Parathyroid adenoma (tissue), 2 donors: ENCODE results near the gene AGAP9.
"Not testable (repeated sequence)": the region's sequence is repeated elsewhere in the genome, so short reads cannot be mapped to it uniquely, and the experiment has no call there.

Experiments used
- H2AFZ ChIP-seq: fragments of 300-600 bp; sonication (generic); one replicate; pipeline ENCODE4 v1.7.0; 2017; ENCODE audit warnings: antibody characterized with exemption, mild to moderate bottlenecking
- H3K27ac ChIP-seq: fragments of 300-600 bp; sonication (generic); one replicate; pipeline ENCODE4 v1.7.0; 2017
- H3K27me3 ChIP-seq: fragments of 300-600 bp; sonication (generic); one replicate; pipeline ENCODE4 v1.7.0; 2017; ENCODE audit warnings: low read length; ENCODE audit not compliant: control insufficient read depth, insufficient read depth
- H3K36me3 ChIP-seq: fragments of 300-600 bp; sonication (generic); one replicate; pipeline ENCODE4 v1.7.0; 2017; ENCODE audit warnings: low read length; ENCODE audit not compliant: control insufficient read depth, insufficient read depth
- H3K4me1 ChIP-seq: fragments of 300-600 bp; sonication (generic); one replicate; pipeline ENCODE4 v1.7.0; 2017; ENCODE audit warnings: control low read depth
- H3K4me2 ChIP-seq: fragments of 300-600 bp; sonication (generic); one replicate; pipeline ENCODE4 v1.7.0; 2017; ENCODE audit warnings: low read length
- H3K4me3 ChIP-seq: fragments of 300-600 bp; sonication (generic); one replicate; pipeline ENCODE4 v1.7.0; 2017; ENCODE audit warnings: low read depth, low read length
- H3K79me2 ChIP-seq: fragments of 300-600 bp; sonication (generic); one replicate; pipeline ENCODE4 v1.7.0; 2017; ENCODE audit warnings: control low read depth
- H3K9ac ChIP-seq: fragments of 300-600 bp; sonication (generic); one replicate; pipeline ENCODE4 v1.7.0; 2017; ENCODE audit warnings: mild to moderate bottlenecking
- H3K9me3 ChIP-seq: fragments of 300-600 bp; sonication (generic); one replicate; pipeline ENCODE4 v1.7.0; 2017; ENCODE audit warnings: low read length; ENCODE audit not compliant: control insufficient read depth
- donor health status: primary hyperparathyroidism.

Gene AGAP9

DNA sequence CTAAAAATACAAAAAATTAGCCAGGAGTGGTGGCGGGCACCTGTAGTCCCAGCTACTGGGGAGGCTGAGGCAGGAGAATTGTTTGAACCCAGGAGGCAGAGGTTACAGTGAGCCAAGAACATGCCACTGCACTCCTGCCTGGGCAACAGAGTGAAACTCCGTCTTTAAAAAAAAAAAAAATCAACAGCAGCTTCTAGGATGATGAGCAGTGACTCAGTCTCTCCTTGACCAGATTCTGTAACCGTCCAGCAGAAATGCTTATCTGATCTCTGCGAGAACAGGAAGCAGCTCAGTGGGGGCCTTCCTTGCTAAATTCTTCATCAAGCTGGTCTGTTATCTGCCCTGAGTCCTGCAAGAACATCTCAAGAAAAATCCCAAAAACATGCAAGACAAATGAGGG lies 37.5 kb downstream of the AGAP9 start:
- not testable (repeated sequence) for H3K4me3 ChIP-seq, H2AFZ ChIP-seq, H3K27me3 ChIP-seq, H3K36me3 ChIP-seq, H3K4me2 ChIP-seq, H3K4me1 ChIP-seq, H3K9me3 ChIP-seq, H3K9ac ChIP-seq, H3K79me2 ChIP-seq, H3K27ac ChIP-seq

DNA sequence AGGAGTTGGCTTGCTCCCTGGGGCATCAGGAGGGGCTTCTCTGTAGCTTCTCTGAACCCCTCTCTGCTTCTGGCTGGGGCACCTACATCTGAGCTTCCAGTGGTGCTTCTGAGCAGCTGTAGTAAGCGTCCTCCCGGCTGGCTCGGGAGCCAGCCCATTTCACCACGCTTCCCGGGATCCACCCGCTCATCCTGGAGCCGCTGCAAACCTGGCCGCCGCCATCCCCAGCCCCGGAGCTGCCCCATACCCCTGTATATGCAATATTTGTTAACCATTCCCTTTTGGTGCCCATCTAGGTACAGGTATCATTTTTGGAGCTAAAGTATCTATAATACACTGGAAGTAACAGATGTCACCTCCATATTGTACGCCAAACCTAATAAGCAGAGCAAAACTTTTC lies 38.7 kb downstream of the AGAP9 start:
- not testable (repeated sequence) for H3K4me2 ChIP-seq, H2AFZ ChIP-seq, H3K79me2 ChIP-seq, H3K27ac ChIP-seq, H3K27me3 ChIP-seq, H3K9ac ChIP-seq, H3K4me1 ChIP-seq, H3K36me3 ChIP-seq, H3K9me3 ChIP-seq, H3K4me3 ChIP-seq

DNA sequence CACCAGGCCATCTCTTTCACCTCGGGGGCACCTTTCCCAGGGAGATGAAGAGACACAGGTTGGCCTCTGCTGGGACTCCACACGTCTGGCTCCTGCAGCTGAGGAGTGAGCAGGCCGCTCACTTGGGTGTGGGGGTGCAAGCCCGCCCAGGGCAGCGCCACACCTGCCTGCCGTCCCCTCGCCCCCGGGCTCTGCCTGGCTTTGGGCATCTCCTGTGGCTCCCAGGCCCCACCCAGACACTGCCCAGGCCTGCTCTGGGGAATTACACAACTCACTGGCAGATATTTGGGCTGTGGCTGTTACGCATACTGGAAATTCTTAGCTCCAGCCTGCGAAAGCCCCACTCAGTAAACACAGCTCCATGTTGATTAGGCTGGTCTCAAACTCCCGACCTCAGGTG lies 39.5 kb downstream of the AGAP9 start, which contains the start of gene ANXA8:
Gene ANXA8, minus strand, starts transcription at position 193 of the 400 bp plus-strand sequence. Its CDS starts 182 bp downstream, at position 11.
- H3K9ac ChIP-seq, H3K27me3 ChIP-seq, H3K9me3 ChIP-seq, H3K27ac ChIP-seq, H3K4me3 ChIP-seq, H3K36me3 ChIP-seq, H3K4me2 ChIP-seq, H2AFZ ChIP-seq, H3K79me2 ChIP-seq, H3K4me1 ChIP-seq: not testable (repeated sequence)

DNA sequence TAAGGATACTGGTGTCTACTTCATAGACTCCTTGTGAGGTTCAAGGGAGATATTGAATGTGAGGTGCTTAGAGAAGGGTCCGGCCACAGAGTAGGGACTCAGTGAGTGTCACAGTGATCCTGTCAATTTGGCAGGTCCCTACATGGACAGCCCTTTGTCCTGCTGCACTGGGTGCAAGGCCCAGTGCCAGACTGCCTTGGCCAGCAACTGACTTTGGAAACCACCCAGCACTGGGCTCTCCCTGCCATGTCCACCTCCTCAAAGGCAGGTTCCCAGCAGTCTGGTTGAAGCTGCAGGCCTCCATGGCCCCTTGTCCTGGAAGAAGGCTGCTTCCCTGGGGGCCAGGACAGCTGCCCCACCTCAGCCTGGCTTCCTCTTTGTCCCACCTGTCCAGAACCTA lies 41.1 kb downstream of the AGAP9 start:
- not testable (repeated sequence) for H3K4me2 ChIP-seq, H3K4me1 ChIP-seq, H3K27me3 ChIP-seq, H3K9ac ChIP-seq, H3K27ac ChIP-seq, H3K9me3 ChIP-seq, H3K4me3 ChIP-seq, H2AFZ ChIP-seq, H3K79me2 ChIP-seq, H3K36me3 ChIP-seq

DNA sequence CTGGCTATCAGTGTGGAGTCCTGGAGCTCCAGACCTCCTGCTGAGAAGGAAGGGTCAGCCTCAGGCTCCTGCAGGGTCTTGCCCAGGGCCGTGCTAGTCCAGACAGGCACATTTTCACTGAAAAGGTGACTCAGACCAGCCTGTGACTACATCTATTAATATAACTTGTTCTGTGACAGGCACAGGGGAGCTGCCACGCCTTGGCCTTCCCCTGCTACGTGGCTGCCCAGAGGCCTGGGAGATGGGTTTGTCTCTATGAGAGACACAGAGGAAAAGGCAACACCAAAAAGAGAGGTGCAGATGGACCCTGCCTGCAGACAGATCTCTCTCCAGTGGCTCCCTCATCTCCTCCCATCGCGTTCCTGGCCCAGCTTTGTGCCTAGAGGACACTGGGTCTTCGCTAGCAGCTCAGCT lies 41.7 kb downstream of the AGAP9 start:
- not testable (repeated sequence) for H3K36me3 ChIP-seq, H3K4me1 ChIP-seq, H3K4me3 ChIP-seq, H3K4me2 ChIP-seq, H3K9ac ChIP-seq, H3K27ac ChIP-seq, H3K79me2 ChIP-seq, H2AFZ ChIP-seq, H3K9me3 ChIP-seq, H3K27me3 ChIP-seq

DNA sequence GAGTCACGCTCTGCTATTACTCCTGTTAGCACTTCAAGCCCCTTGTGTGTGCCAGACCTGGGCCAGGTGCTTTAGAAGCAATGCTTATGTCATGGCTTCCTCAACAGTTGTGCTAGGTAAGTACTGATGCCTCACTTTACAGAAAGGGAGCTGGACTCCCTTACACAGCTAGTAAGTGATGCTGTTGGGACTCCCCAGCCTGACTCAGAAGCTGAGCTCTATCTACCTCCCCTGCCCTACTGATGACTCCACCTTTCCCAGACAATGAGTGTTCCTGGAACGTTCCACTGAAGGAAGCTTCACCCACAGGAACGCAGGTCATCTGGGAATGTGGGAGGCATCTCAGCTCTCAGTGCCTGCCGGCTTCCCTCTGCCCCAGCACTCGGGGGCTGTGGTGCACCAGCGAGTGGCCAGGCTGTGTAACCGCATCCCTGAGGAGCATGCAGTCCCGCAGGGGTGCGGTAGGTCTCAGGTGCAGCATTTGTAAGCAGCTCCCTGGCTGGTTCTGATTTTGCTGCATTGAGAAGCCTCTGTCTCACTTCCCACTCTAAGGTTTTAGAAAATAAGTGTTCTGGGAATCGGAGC lies 42.2 kb downstream of the AGAP9 start:
- not testable (repeated sequence) for H3K4me1 ChIP-seq, H3K27me3 ChIP-seq, H3K4me2 ChIP-seq, H3K9ac ChIP-seq, H3K4me3 ChIP-seq, H2AFZ ChIP-seq, H3K9me3 ChIP-seq, H3K79me2 ChIP-seq, H3K27ac ChIP-seq, H3K36me3 ChIP-seq

DNA sequence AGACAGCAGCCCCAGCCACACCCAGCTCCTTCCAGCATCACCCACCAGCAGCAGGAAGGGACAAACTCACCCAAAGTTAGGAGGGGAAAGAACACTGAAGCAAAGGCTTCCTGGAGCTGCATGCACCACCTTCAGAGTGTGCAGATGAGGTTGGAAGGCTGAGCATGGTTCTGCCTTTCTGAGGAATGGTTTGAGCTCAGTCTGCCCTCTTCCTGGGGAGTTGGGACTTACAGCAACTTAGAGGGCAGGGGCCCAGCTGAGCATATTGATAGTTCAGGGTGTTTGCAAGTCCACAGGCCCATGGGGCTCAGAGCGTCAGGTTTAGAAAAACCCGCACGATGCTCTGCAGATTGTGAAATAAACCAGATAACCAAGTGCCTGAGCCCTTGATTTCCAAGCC lies 43.3 kb downstream of the AGAP9 start:
- H3K9ac ChIP-seq, H3K27me3 ChIP-seq, H3K79me2 ChIP-seq, H3K36me3 ChIP-seq, H3K4me2 ChIP-seq, H3K4me1 ChIP-seq, H2AFZ ChIP-seq, H3K4me3 ChIP-seq, H3K9me3 ChIP-seq, H3K27ac ChIP-seq: not testable (repeated sequence)

DNA sequence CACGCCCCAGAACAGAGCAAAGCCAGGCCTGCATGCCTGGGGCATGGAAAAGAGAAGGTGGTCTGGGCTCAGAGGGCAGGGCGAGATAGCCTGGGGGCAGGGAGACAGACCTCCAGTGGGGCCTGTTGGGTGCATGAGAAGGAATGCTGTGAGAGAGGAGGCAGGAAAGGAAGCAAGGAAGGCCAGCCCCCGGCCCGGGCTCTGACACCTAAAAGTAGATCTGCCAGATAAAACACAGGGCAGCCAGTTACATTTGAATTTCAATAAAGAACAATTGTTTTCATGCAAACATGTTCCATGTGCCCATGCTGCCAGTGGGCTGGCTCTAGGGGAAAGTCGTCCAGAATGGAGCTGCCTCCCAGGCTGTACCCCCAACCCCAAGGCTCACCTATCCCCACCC lies 45.3 kb downstream of the AGAP9 start:
- H3K36me3 ChIP-seq, H3K4me2 ChIP-seq, H3K27ac ChIP-seq, H3K4me3 ChIP-seq, H3K27me3 ChIP-seq, H2AFZ ChIP-seq, H3K9ac ChIP-seq, H3K4me1 ChIP-seq, H3K9me3 ChIP-seq, H3K79me2 ChIP-seq: not testable (repeated sequence)

DNA sequence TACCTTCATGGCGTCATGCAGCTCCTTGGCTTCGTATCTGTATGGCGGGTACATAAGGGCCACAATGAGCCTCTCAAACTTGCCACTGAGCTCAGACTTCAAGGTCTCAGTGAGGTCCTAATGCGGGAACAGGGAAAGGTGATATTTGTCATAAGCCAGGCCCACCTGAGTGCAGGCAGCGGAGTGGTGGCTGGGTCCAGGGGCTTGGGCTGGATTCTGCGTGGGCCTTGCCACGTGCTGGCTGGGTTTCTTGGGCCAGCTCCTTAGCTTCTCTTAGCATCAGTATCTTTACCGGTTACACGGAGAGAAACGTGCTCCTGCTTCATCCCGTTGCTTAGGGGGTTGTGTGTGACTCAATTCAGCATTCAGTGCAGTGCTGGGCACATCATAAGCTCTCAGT lies 46.4 kb downstream of the AGAP9 start:
- H3K36me3 ChIP-seq, H3K4me3 ChIP-seq, H3K9ac ChIP-seq, H3K4me1 ChIP-seq, H2AFZ ChIP-seq, H3K9me3 ChIP-seq, H3K27me3 ChIP-seq, H3K79me2 ChIP-seq, H3K4me2 ChIP-seq, H3K27ac ChIP-seq: not testable (repeated sequence)

DNA sequence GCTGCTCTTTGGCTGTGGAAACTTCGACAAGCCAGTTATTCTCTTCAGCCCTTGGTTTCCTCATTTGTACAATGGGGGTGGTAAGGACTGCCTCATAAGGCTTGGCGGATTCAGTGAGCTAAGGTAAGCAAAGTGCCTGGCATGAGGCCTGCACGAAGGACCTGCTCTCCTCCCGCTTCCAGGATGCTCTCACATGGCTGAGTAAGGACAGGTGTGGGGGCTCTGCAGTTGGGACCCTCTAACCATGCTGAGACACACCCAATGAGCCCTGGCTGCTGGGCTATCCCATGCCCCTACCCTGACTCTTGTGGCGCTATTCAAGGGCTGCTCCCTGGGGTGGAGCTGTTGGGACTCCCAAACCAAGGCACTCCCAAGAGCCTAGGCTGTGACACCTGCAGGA lies 48.3 kb downstream of the AGAP9 start:
- not testable (repeated sequence) for H3K4me1 ChIP-seq, H3K4me2 ChIP-seq, H3K79me2 ChIP-seq, H3K27ac ChIP-seq, H2AFZ ChIP-seq, H3K9ac ChIP-seq, H3K36me3 ChIP-seq, H3K9me3 ChIP-seq, H3K27me3 ChIP-seq, H3K4me3 ChIP-seq

DNA sequence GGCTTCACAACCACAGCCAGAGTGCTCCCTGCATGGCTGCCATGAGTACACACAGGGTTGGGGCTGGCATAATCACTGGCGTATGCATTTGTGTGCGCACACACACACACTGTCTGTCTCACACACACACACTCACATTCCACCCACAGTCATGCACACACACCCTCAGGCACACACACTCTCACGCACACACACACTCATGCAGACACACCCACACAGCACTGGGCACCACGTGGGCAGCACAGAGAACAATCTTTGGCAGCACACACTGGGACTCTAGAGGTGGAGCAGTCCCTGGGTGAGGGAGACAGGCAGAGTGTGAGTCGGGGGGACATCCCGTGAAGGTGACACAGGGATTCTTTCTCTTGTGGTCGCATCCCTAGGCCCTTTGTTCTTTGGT lies 49.9 kb downstream of the AGAP9 start:
- not testable (repeated sequence) for H3K4me2 ChIP-seq, H3K79me2 ChIP-seq, H3K4me1 ChIP-seq, H3K9me3 ChIP-seq, H3K27ac ChIP-seq, H3K9ac ChIP-seq, H3K4me3 ChIP-seq, H3K27me3 ChIP-seq, H3K36me3 ChIP-seq, H2AFZ ChIP-seq

DNA sequence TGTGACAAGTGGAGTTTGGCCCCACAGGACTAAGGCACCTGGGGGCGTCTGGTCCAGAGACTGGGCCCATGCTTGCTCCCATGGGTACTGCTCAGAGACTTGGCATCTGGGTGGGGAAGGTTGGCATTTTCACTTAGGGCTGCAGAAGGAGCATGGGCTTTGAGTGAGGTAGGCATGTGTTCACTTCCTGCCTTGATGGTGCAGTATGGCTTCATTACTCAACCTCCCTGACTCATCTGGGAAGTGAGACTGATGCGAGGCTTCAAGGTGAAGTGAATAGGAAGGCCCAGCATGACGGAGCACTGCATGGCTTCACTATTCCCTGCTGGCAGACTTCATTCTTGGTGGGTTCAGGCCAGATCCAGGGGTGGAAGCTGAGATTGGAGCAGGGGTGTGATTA lies 50.8 kb downstream of the AGAP9 start:
- not testable (repeated sequence) for H3K27me3 ChIP-seq, H3K9me3 ChIP-seq, H3K79me2 ChIP-seq, H3K4me1 ChIP-seq, H3K9ac ChIP-seq, H3K4me3 ChIP-seq, H3K27ac ChIP-seq, H3K36me3 ChIP-seq, H2AFZ ChIP-seq, H3K4me2 ChIP-seq
